ENCODE results near the gene GSAP.

DNA sequence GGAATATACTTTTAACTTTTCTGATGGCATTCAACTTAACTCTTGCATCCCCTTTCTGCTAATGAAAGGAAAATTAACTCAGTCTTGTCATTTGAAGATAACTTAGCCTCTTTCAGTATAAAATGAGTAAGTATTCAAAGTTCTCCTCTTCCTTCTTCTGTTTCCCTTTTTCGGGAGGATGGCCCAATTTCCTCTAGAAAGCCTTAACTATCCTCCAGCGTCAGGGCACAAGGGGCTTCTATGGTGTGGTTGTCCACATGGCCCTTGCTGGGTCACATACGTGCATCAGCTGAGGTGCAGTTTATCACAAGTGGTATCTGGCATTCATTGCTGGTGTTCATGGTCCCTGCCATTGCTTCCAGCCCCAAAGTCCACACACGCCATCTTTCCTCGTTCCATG is 17.8 kb upstream of the GSAP start:
- TF ChIP-seq CTCF (IDR thresholded peaks at IDR 0.05): no peak
- TF ChIP-seq POLR2A (IDR thresholded peaks at IDR 0.05): no peak
